ENCODE data around the gene LY86.

LY86 gene

GRCh38 chr6:6648692-6649343, 60.3 kb downstream of the LY86 start:
- in situ Hi-C loops (cut with HindIII; ENCODE audit: low pct_ligation_motif_present, low sequenced_read_pairs), result no loop called here
- Histone ChIP-seq H3K4me3 (ENCODE audit: low read depth, low read length) (no peak overlapping the region), H3K36me3 (replicated peaks) (no peaks in the 10 kb centered on the region), H3K27ac (no peak overlapping the region), H3K27me3 (replicated peaks) (no peaks in the 10 kb centered on the region)
- DNase-seq, result no peak
- TF ChIP-seq CTCF (IDR thresholded peaks at IDR 0.05; ENCODE audit: low read depth, low read length, missing control alignments), result no peak

- in situ Hi-C loops (cut with HindIII; ENCODE audit: low pct_ligation_motif_present, low sequenced_read_pairs), result no loop called here
- no peaks in the 10 kb centered on the region for H3K36me3 ChIP-seq (replicated peaks)
- no peak for TF ChIP-seq CTCF (IDR thresholded peaks at IDR 0.05; ENCODE audit: low read depth, low read length, missing control alignments)
Observed at GRCh38 chr6:6649824-6650349, 61.4 kb downstream of the LY86 start.

GRCh38 chr6:6650839-6651238, 62.3 kb downstream of the LY86 start:
- no peaks in the 10 kb centered on the region for H3K36me3 ChIP-seq (replicated peaks)
- TF ChIP-seq CTCF (IDR thresholded peaks at IDR 0.05; ENCODE audit: low read depth, low read length, missing control alignments), result no peak
- H3K4me3 ChIP-seq (ENCODE audit: low read depth, low read length), result no peak overlapping the region
- DNase-seq, result no peak
- no peaks in the 10 kb centered on the region for H3K27me3 ChIP-seq (replicated peaks)
- in situ Hi-C loops (cut with HindIII; ENCODE audit: low pct_ligation_motif_present, low sequenced_read_pairs), result no loop called here
- H3K27ac ChIP-seq, result no peak overlapping the region

More at GRCh38 chr6:6649824-6650349, 61.4 kb downstream of the LY86 start:
- H3K27me3 ChIP-seq (replicated peaks), result no peaks in the 10 kb centered on the region
- no peak for DNase-seq
- H3K27ac ChIP-seq, result no peak overlapping the region
- H3K4me3 ChIP-seq (ENCODE audit: low read depth, low read length), result no peak overlapping the region

- no peak for TF ChIP-seq CTCF (IDR thresholded peaks at IDR 0.05; ENCODE audit: low read depth, low read length, missing control alignments)
- H3K36me3 ChIP-seq (replicated peaks), result no peaks in the 10 kb centered on the region
- no peak for DNase-seq
- no peak overlapping the region for H3K27ac ChIP-seq
- no peaks in the 10 kb centered on the region for H3K27me3 ChIP-seq (replicated peaks)
- in situ Hi-C loops (cut with HindIII; ENCODE audit: low pct_ligation_motif_present, low sequenced_read_pairs), result no loop called here
- H3K4me3 ChIP-seq (ENCODE audit: low read depth, low read length), result no peak overlapping the region
Observed at GRCh38 chr6:6651335-6651734, 62.8 kb downstream of the LY86 start.

- H3K27me3 ChIP-seq (replicated peaks), result no peaks in the 10 kb centered on the region
- no peak overlapping the region for H3K4me3 ChIP-seq (ENCODE audit: low read depth, low read length)
- in situ Hi-C loops (cut with HindIII; ENCODE audit: low pct_ligation_motif_present, low sequenced_read_pairs), result no loop called here
- no peak for DNase-seq
- no peak overlapping the region for H3K27ac ChIP-seq
- H3K36me3 ChIP-seq (replicated peaks), result no peaks in the 10 kb centered on the region
- TF ChIP-seq CTCF (IDR thresholded peaks at IDR 0.05; ENCODE audit: low read depth, low read length, missing control alignments), result no peak
Observed at GRCh38 chr6:6652932-6653331, 64.4 kb downstream of the LY86 start.

Data from brain microvascular endothelial cell (primary cell).